NCI-H2107 treated with DMSO at 0.1 percent for 48 hours (cell line): Measurements from ENCODE around the gene PSG4.
"Not testable (repeated sequence)": the region's sequence is repeated elsewhere in the genome, so short reads cannot be mapped to it uniquely, and the experiment has no call there.

Experiments used
- DNase-seq: peaks from one replicate; lab custom pipeline; 2025; ENCODE audit not compliant: unreplicated experiment; lab: John Stamatoyannopoulos, UW

PSG4 gene

GRCh38 chr19:43198686-43199419 is 6.6 kb downstream of the PSG4 start:
- not testable (repeated sequence) for DNase-seq

GRCh38 chr19:43197666-43198397 is 7.6 kb downstream of the PSG4 start:
- not testable (repeated sequence) for DNase-seq

DNA sequence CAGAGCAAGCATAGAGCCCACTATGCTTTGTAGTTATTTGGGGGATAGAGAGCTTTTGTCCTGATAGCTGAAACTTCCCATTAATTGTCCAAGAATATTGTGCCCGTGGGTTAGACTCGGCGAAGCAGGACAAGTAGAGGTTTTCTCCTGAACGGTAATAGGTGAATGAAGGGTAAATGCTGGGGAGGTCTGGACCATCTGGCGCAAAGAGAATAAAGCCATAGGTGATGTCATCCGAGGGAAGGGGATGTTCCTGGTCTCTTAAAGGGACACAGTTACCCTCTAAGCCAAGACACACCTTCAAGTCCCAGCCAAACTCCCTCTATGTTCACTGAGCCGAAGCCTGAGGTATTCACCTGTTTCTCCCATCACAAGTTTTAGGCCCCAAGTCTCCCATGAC is 11.0 kb downstream of the PSG4 start:
- not testable (repeated sequence) for DNase-seq

DNA sequence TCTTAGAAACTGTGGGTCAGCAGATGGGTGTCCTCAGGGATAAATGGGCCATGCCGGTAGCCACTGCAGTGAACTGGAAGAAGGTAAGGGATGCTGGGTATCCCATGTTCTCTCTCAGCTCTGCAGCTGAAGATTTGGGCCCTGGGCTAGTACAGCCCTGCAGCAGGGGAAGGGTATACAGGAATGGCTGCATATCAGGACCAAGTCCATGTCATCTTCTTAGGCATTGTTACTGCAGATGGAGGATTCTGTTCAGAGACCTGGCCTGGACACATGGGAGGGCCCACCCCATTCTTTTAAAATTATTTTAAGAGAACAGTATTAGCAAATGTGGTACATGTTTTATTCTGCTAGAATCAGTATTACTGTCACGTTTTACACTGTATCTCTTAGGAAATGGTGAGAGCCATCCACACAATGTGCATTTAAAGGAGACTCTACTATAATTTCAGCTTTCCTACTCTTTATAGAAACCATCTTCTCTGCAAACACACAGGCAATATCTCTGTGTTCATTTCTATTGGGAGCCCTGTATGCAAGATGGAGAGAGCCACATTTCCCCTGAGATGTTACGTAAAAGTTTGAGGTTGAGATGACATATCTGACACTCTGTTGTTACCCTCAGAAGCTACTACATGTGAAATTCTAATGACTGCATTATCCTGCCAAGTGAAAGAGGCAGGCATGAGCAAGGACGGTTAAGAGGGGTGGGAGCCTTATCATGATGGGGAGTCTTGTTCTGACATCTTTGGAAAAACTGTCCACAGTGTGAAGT is 12.9 kb downstream of the PSG4 start:
- DNase-seq: not testable (repeated sequence)

- not testable (repeated sequence) for DNase-seq
Observed at GRCh38 chr19:43188092-43188491, 17.3 kb downstream of the PSG4 start.

DNA sequence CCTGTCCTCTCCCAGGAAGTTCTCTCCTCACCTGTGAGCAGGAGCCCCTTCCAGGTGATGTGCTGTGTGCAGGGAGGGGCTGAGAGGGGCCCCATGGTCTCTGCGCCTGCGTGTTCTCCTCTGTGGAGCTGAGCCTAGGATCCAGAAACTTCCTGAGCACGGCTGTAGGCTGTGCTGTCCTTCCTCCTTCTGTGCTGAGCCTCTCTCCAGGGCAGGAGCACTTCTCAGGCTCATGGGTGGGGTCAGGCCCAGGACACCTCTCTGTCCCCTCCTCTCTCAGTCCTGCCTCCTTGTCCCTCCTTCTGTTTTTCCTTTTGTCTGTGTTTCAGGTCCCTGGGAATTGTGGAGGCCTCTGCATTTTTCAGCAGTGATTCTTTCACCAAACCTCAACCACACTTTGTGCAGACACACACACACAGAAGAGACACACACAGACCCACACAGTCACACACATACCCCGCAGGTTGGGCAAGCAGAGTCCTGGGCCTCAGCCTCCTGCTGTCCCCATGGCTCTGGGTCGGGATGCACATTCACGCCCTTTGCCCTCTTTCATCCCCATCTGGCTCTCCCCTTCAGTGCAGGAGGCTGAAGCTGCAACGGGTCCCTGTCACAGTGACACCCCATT is 19.0 kb downstream of the PSG4 start, which contains the start of gene PSG5:
Gene PSG5 (minus strand): TSS at position 226 of the 625 bp plus-strand sequence. CDS start 131 bp downstream, at position 95.
- DNase-seq: not testable (repeated sequence)

DNA sequence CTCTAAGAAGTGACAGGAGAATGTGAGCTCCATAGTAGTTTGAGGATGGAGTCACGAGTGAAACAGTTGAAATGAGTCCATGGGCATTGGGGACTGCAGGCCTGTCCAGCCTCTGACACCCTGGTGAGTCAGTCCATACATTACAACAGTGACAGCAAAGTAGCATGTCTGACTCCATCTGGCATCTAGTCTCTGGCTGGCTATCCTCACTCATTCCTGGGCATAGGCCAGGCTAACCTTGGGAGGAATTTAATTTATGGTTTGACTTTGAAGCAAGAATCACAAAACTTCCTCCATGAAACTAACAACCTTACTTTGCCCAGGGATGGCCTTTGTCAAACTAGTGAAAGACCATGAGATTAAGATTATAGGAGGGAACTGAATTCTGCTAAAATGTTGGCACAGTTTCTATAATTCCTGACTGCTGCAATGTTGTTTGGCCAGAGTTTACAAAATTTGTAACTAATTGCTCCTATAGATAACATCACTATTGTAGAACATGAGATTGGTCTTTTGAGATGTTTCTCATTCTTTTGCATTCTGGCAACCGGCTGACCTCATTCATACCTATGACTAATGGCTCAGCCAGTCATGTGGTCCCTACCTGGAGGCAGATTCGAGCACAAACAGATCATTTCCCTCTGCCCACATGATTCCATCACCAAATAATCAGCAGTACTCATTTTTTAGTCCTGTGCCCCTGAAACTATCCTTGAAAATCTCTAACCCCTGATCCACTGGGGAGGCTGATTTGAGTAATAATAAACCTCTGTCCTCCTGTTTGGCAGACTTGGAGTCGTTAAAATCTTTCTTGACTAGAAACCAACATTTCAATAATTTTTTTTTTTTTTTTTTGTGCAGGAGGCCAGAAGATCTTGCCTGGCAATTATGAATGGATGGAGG is 23.3 kb downstream of the PSG4 start:
- DNase-seq: not testable (repeated sequence)

- not testable (repeated sequence) for DNase-seq
Observed at GRCh38 chr19:43179569-43180147, 25.8 kb downstream of the PSG4 start.

GRCh38 chr19:43178577-43178976 is 26.9 kb downstream of the PSG4 start:
- DNase-seq: not testable (repeated sequence)

DNA sequence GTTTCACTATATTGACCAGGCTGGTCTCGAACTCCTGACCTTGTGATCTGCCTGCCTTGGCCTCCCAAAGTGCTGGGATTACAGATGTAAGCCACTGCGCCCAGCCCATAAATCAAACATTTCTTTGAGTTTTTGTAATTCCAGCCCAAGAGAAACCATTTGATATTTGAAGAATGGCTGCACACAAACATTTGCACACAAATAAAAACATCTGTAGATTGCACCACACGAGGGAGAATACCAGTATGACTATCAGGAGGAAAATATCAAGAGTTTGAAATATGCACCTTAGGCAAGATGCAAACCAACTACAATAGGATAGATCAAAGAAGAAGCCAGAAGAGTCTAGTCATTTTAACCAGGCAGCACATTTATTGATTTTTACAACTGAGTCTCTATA is 39.5 kb downstream of the PSG4 start:
- not testable (repeated sequence) for DNase-seq

DNA sequence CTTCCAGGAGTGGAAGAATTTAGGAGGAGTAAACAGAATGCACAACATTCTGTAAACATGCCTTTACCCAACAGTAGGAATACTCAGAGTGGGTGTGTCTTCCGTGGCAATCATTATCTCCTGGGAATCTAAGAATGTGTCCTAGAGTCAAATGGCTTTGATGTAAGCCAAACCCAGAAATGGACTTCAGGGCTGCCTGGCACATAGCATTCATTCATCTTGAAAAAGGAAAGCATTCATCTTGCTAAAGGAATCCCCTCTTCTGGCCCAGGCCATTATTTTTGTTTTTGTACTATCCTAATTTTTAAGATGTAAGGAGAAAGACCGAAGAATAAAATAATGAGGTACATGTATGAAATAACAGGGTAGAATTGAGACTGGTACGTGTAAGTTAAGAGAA is 42.3 kb downstream of the PSG4 start:
- DNase-seq: not testable (repeated sequence)

DNA sequence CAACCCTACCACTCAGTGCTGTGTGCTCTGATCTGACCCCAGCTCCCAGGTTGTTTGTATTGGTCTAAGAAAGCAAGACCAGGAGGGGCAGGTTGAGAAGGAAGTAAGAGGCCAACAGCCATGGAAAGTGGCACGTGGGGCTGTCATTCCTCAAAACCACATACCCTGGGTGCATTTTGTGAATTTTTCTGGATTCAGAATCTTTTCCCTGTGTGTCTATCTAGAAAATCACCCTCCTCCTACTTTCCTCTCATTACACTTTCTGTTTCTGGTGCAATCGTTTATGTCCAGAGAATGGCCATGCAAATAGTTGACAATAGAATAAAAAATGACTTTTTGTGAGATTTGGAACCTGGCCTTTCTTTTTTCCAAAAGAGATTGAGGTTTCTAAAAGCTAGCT is 43.2 kb downstream of the PSG4 start:
- DNase-seq: not testable (repeated sequence)

DNA sequence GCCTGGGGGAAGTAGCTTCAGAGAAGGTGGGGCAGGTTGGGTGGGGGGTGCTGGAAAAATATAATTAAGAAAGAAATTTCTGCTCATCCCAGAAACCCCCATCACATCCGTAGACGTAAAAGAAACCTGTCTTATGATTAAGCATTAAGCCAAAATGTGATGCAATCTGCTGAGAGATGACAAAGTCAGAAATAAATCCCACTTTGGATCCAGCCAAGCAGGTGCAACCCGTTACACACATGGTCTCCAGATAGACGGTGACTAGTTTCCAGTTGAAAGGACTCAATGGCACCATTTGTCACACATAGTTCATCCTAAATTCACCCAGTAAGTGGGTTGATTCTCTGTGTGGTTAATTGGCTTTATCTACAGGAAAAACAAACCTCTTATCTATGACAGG is 53.2 kb downstream of the PSG4 start:
- DNase-seq: no peak

- DNase-seq: not testable (repeated sequence)
Observed at GRCh38 chr19:43149788-43150187, 55.6 kb downstream of the PSG4 start.

GRCh38 chr19:43148233-43148632 is 57.2 kb downstream of the PSG4 start:
- DNase-seq: no peak
